WTC11 (cell line): Measurements from ENCODE around the gene LGSN. TPM values are rescaled to one million over a fixed set of nuclear protein-coding genes. Genes with fewer than 3 reads are reported as not detected.
"Not testable (repeated sequence)": the region's sequence is repeated elsewhere in the genome, so short reads cannot be mapped to it uniquely, and the experiment has no call there.

Experiments
- ATAC-seq: fragments of 200-7000 bp; cut with Tn5 transposase; 2 replicates; pipeline ENCODE4 v1.10.0; 2021; ENCODE audit warnings: mild to moderate bottlenecking, moderate library complexity
- CTCF ChIA-PET: fragments of 300-600 bp; sonication (Branson Sonifier 250); formaldehyde crosslinking; loops from one replicate; lab custom pipeline; 2021; ENCODE audit warnings: antibody characterized with exemption; lab: Charles Lee
- POLR2A ChIA-PET: fragments of 350-600 bp; sonication (Branson Sonifier 250); formaldehyde crosslinking; loops from one replicate; lab custom pipeline; 2021; ENCODE audit warnings: antibody characterized with exemption; lab: Charles Lee
- DNase-seq: peaks from one replicate; pipeline ENCODE4 v3.0.0; 2021; ENCODE audit warnings: low spot score
- H3K27ac Mint-ChIP-seq: 2 replicates; pipeline ENCODE4 v1.8.0; 2021; ENCODE audit warnings: mixed read lengths
- H3K27me3 Mint-ChIP-seq: 2 replicates; pipeline ENCODE4 v1.8.0; 2021; ENCODE audit warnings: low read depth, mild to moderate bottlenecking, moderate library complexity, mixed read lengths
- H3K36me3 Mint-ChIP-seq: 2 replicates; pipeline ENCODE4 v1.8.0; 2021; ENCODE audit warnings: mixed read lengths
- H3K4me1 Mint-ChIP-seq: 2 replicates; pipeline ENCODE4 v1.8.0; 2022; ENCODE audit warnings: mixed read lengths
- H3K4me3 Mint-ChIP-seq: 2 replicates; pipeline ENCODE4 v1.8.0; 2021; ENCODE audit warnings: mild to moderate bottlenecking, moderate library complexity, mixed read lengths
- H3K9me3 Mint-ChIP-seq: 2 replicates; pipeline ENCODE4 v1.8.0; 2021; ENCODE audit warnings: mixed read lengths
- ELF4 ChIP-seq: sonication (generic); formaldehyde crosslinking; IDR thresholded peaks from 2 replicates; pipeline ENCODE4 v1.8.1; 2022; ENCODE audit warnings: low read depth, mild to moderate bottlenecking, moderate library complexity, missing genetic modification reagents
- FOXP1 ChIP-seq: sonication (generic); formaldehyde crosslinking; IDR thresholded peaks from 2 replicates; pipeline ENCODE4 v1.8.0; 2022; ENCODE audit warnings: missing genetic modification reagents, mild to moderate bottlenecking, moderate library complexity, borderline replicate concordance
- JAZF1 ChIP-seq: fragments of 250-450 bp; sonication (Bioruptor Pico); IDR thresholded peaks from 2 replicates; pipeline ENCODE4 v1.9.0; 2021; ENCODE audit warnings: moderate library complexity, mild to moderate bottlenecking, inconsistent platforms
- MAX ChIP-seq: sonication (generic); formaldehyde crosslinking; IDR thresholded peaks from 2 replicates; pipeline ENCODE4 v1.8.0; 2022; ENCODE audit warnings: mild to moderate bottlenecking, missing genetic modification reagents
- NR1H2 ChIP-seq: sonication (generic); formaldehyde crosslinking; IDR thresholded peaks from 2 replicates; pipeline ENCODE4 v1.9.0; 2021; ENCODE audit warnings: mild to moderate bottlenecking, moderate library complexity, missing genetic modification reagents
- NR2C2 ChIP-seq: sonication (generic); formaldehyde crosslinking; IDR thresholded peaks from 2 replicates; pipeline ENCODE4 v1.8.0; 2022; ENCODE audit warnings: mild to moderate bottlenecking, missing genetic modification reagents
- NR3C1 ChIP-seq: sonication (generic); formaldehyde crosslinking; conservative IDR thresholded peaks from 2 replicates; pipeline ENCODE4 v1.8.1; 2023; ENCODE audit warnings: low read depth, mild to moderate bottlenecking, missing genetic modification reagents
- TCF7 ChIP-seq: sonication (generic); formaldehyde crosslinking; IDR thresholded peaks from 2 replicates; pipeline ENCODE4 v1.8.0; 2022; ENCODE audit warnings: mild to moderate bottlenecking, low read depth, missing genetic modification reagents, moderate library complexity
- TP53 ChIP-seq: sonication (generic); formaldehyde crosslinking; IDR thresholded peaks from 2 replicates; pipeline ENCODE4 v1.8.1; 2023; ENCODE audit warnings: mild to moderate bottlenecking, missing genetic modification reagents
- ZNF416 ChIP-seq: fragments of 250-450 bp; sonication (Bioruptor Pico); IDR thresholded peaks from 2 replicates; pipeline ENCODE4 v1.9.0; 2021; ENCODE audit warnings: mild to moderate bottlenecking, inconsistent platforms
- ZNF512 ChIP-seq: sonication (generic); formaldehyde crosslinking; IDR thresholded peaks from 2 replicates; pipeline ENCODE4 v1.8.1; 2022; ENCODE audit warnings: missing genetic modification reagents, borderline replicate concordance
- total RNA-seq: library from RNA; stranded (reverse); gene quantifications from 3 replicates; pipeline ENCODE4 v1.2.3, GENCODE V29; 2021
- TF ChIP-seq, protein P1 (sequence below): sonication (generic); formaldehyde crosslinking; IDR thresholded peaks from 2 replicates; pipeline ENCODE4 v1.8.0; 2022; ENCODE audit warnings: mild to moderate bottlenecking, missing genetic modification reagents
- TF ChIP-seq, protein P2 (sequence below): fragments of 250-450 bp; sonication (Bioruptor Pico); IDR thresholded peaks from 2 replicates; pipeline ENCODE4 v1.9.0; 2021; ENCODE audit warnings: moderate library complexity, mild to moderate bottlenecking, inconsistent platforms, borderline replicate concordance
- TF ChIP-seq, protein P3 (sequence below): fragments of 250-450 bp; sonication (Bioruptor Pico); IDR thresholded peaks from 2 replicates; pipeline ENCODE4 v1.8.0; 2021; ENCODE audit warnings: mild to moderate bottlenecking
- TF ChIP-seq, protein P4 (sequence below): fragments of 250-450 bp; sonication (Bioruptor Pico); IDR thresholded peaks from 2 replicates; pipeline ENCODE4 v1.9.0; 2021; ENCODE audit warnings: mild to moderate bottlenecking

The LGSN gene
- total RNA-seq, 1 experiment from 2014 or later: 0.35 TPM

GRCh38 chr6:63333440-63333839, 13.7 kb upstream of the LGSN start:
- CTCF ChIA-PET: no interaction called here
- Mint-ChIP-seq H3K27ac (no peak overlapping the region), H3K36me3 (peaks cover 28% of the 10 kb centered on the region), H3K4me3 (no peak overlapping the region), H3K4me1 (peaks cover 28% of the 10 kb centered on the region), H3K9me3 (peaks cover 56% of the 10 kb centered on the region), H3K27me3 (peaks cover 38% of the 10 kb centered on the region)
- POLR2A ChIA-PET: no interaction called here
- ATAC-seq (no peak), DNase-seq (no peak)
- TF ChIP-seq ZNF416 (no peak), TCF7 (CRISPR knock-in tag) (no peak), NR3C1 (no peak), ZNF512 (CRISPR knock-in tag) (peak; percentile 90)

DNA sequence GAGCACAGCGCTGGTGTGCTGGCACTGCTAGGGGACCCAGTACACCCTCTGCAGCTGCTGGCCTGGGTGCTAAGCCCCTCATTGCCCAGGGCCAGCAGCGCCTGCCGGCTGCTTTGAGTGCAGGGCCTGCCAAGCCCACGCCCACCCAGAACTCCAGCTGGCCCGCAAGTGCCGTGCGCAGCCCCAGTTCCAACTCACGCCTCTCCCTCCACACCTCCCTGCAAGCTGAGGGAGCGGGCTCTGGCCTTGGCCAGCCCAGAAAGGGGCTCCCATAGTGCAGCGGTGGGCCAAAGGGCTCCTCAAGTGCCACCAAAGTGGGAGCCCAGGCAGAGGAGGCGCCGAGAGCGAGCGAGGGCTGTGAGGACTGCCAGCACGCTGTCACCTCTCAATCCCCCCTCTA, 6.8 kb upstream of the LGSN start:
- H3K27ac Mint-ChIP-seq, ATAC-seq, H3K4me3 Mint-ChIP-seq, POLR2A ChIA-PET, DNase-seq, CTCF ChIA-PET: not testable (repeated sequence)
- peaks cover 30% of the 10 kb centered on the region for H3K36me3 Mint-ChIP-seq
- H3K4me1 Mint-ChIP-seq: peaks cover 13% of the 10 kb centered on the region
- peaks cover 61% of the 10 kb centered on the region for H3K9me3 Mint-ChIP-seq
- peaks cover 28% of the 10 kb centered on the region for H3K27me3 Mint-ChIP-seq

GRCh38 chr6:63322981-63323380, 3.2 kb upstream of the LGSN start:
- POLR2A ChIA-PET: no interaction called here
- peaks cover 4% of the 10 kb centered on the region for H3K4me1 Mint-ChIP-seq
- CTCF ChIA-PET: no interaction called here
- peaks cover 28% of the 10 kb centered on the region for H3K36me3 Mint-ChIP-seq
- DNase-seq (no peak), ATAC-seq (no peak)
- no peak overlapping the region for H3K4me3 Mint-ChIP-seq
- H3K27ac Mint-ChIP-seq: no peak overlapping the region
- TF ChIP-seq, protein P1, sequence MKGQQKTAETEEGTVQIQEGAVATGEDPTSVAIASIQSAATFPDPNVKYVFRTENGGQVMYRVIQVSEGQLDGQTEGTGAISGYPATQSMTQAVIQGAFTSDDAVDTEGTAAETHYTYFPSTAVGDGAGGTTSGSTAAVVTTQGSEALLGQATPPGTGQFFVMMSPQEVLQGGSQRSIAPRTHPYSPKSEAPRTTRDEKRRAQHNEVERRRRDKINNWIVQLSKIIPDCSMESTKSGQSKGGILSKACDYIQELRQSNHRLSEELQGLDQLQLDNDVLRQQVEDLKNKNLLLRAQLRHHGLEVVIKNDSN: no peak
- peaks cover 55% of the 10 kb centered on the region for H3K9me3 Mint-ChIP-seq
- peaks cover under 1% of the 10 kb centered on the region; the same call in 1 of the 2 replicates for H3K27me3 Mint-ChIP-seq

- Mint-ChIP-seq H3K4me3 (no peak overlapping the region), H3K36me3 (peaks cover 17% of the 10 kb centered on the region), H3K9me3 (peaks cover 44% of the 10 kb centered on the region), H3K27me3 (no peaks in the 10 kb centered on the region), H3K27ac (no peak overlapping the region), H3K4me1 (peaks cover 7% of the 10 kb centered on the region)
- no peak for DNase-seq
- POLR2A ChIA-PET: no interaction called here
- TF ChIP-seq NR2C2 (no peak), TP53 (CRISPR knock-in tag) (no peak), FOXP1 (CRISPR knock-in tag) (no peak), JAZF1 (no peak), NR3C1 (no peak), NR1H2 (CRISPR knock-in tag) (no peak), ELF4 (CRISPR knock-in tag) (no peak), MAX (CRISPR knock-in tag) (no peak), ZNF416 (no peak)
- TF ChIP-seq, protein P2, sequence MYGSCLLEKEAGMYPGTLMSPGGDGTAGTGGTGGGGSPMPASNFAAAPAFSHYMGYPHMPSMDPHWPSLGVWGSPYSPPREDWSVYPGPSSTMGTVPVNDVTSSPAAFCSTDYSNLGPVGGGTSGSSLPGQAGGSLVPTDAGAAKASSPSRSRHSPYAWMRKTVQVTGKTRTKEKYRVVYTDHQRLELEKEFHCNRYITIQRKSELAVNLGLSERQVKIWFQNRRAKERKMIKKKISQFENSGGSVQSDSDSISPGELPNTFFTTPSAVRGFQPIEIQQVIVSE: no peak
- TF ChIP-seq, protein P3, sequence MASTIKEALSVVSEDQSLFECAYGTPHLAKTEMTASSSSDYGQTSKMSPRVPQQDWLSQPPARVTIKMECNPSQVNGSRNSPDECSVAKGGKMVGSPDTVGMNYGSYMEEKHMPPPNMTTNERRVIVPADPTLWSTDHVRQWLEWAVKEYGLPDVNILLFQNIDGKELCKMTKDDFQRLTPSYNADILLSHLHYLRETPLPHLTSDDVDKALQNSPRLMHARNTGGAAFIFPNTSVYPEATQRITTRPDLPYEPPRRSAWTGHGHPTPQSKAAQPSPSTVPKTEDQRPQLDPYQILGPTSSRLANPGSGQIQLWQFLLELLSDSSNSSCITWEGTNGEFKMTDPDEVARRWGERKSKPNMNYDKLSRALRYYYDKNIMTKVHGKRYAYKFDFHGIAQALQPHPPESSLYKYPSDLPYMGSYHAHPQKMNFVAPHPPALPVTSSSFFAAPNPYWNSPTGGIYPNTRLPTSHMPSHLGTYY: no peak
- TF ChIP-seq, protein P4, sequence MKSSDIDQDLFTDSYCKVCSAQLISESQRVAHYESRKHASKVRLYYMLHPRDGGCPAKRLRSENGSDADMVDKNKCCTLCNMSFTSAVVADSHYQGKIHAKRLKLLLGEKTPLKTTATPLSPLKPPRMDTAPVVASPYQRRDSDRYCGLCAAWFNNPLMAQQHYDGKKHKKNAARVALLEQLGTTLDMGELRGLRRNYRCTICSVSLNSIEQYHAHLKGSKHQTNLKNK (CRISPR knock-in tag): no peak
- CTCF ChIA-PET: no interaction called here
- no peak for ATAC-seq
Observed at GRCh38 chr6:63321821-63322220, 2.0 kb upstream of the LGSN start.
